GM18870 (cell line): ENCODE data around the gene LMAN2L.
"Not testable (repeated sequence)": the region's sequence is repeated elsewhere in the genome, so short reads cannot be mapped to it uniquely, and the experiment has no call there.

Experiments
- ATAC-seq: cut with Tn5 transposase; IDR thresholded peaks from one replicate; pipeline ENCODE4 v1.9.1; 2021; ENCODE audit warnings: moderate library complexity; ENCODE audit not compliant: unreplicated experiment

Gene LMAN2L

DNA sequence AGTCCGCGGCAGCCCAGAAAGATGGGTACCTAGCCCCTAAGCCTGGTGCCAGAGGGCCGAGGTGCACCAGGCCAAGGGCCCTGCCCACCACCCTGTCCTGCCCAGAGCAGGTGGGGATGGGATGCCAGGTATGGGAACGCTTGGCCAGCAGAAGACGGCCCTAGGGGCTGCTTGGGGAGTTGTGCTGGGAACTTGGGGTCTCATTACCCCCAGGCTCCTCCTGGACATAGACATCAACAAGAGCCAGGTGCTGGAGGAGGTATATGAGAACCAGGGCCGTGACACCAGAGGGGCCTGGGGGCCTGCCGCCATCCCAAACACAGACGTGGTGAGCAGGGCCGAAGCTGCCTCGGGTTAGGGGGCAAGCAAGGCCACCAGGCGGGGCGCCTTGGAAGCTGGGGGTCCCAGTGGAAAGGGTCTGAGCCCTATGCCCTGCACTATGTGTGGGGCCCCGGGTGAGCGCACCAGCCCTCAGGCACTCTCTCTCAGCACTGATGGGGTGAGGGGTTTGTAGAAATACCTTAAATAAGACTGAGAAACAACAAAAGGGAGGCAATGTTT, 50.4 kb downstream of the LMAN2L start:
- ATAC-seq, result no peak

DNA sequence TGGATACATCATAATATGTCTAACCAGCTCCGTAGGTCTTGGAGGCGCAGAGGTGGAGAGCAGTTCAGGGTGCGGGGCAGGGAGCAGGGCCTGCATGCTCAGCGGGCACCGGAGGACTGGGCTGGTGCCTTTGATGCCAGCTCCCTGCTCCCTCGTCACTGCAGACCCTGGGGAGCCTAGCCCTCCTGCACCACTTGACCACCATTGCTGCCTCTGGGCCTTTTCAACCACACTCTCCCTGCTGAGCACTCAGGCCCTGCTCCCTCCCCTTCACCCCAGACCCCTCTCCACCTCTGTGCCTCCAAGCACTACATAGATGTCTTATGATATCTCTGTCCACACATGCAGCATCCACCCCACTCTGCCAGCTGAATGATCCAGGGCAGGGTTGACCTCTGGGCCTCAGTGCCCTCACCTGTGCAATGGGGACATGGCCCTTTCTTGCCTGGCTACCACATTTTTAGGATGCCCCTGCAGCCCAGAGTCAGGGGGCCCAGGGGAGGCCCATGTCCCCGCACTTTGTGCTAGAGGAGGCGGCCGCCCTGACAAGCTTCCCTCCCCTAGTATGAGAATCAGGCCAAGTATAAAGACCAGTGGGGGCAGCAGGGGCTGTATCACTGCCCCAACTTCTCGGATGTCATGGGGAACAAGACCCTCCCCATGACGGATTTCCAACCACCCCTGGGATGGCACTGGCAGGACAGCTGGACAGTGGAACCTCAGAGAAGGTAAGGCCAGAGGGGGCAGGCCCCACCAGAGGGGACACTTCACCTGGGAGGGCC, 51.0 kb downstream of the LMAN2L start:
- ATAC-seq, result no peak

- no peak for ATAC-seq
Measured at GRCh38 chr2:96687711-96688640, 51.9 kb downstream of the LMAN2L start.

GRCh38 chr2:96687266-96687665, 52.6 kb downstream of the LMAN2L start:
- ATAC-seq, result no peak

DNA sequence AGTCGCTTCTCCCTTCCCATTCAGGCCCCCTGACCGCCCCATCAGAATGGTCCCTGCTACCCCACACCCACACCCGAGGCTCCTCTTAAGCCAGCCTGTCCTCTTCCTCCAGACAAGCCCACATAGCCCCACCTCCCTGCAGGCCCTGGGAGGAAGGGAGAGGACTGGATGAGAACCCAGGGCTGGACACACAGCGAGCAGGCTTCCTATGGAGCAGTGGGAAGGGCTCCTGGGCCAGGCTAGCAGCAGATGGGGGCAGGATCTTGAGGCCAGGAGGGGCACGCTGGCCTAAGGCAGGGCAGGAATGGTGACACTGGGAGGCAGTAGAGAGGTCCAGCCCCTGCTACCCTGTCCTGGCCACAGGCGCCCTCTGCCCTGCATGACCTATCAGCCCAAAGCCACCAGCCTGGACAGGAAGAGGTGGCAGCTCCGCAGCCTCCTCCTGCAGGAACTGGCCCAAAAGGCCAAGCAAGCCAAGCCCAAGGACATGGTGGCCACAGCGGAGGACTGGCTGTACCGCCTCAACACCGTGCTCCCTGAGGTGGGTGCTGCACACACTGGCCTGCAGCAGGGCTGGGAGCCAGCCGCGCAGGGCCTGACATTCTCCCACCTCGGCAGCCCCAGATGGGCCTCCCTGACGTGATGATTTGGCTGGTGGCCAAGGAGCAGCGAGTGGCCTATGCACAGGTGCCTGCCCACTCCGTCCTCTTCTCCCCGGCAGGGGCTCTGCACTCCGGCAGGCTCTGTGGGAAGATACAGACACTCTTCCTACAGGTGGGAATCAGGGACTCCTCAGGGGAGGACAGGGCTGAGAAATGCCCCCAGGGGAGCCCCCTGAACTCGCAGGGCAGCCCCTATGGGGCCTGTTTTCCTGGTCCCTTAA, 54.0 kb downstream of the LMAN2L start:
- no peak for ATAC-seq

DNA sequence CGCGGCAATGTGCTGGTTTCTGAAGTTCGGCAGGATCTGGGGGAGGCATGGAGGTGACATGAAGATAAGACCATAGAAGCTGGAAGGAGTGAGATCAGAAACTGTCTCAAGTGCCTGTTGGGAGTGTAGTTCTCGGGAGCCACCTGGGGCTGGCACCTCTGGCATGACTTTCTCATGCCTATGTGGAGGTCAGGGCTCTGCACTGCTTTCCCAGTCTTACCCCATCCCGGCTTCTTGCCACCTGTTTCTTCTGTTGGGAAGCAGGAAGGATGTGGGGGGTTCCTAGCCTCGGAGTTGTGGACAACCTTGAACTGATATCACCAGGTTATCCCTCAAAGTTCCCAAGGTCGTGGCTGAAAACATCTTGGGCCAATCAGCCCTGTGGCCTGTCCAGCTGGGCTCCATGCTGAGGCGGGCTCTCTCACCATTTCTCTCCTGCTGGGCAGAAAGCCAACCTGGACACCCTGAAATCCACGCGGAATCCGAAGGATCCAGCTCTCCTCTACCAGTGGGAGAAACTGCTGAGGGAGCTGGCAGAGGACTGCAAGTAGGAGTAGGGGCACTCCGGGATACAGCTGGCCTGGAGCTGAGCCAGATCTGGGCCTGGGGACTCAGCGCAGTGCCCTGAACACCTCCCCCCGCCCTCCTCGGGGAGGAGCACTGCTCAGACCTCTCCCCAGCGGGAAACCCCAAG, 54.8 kb downstream of the LMAN2L start:
- no peak for ATAC-seq

DNA sequence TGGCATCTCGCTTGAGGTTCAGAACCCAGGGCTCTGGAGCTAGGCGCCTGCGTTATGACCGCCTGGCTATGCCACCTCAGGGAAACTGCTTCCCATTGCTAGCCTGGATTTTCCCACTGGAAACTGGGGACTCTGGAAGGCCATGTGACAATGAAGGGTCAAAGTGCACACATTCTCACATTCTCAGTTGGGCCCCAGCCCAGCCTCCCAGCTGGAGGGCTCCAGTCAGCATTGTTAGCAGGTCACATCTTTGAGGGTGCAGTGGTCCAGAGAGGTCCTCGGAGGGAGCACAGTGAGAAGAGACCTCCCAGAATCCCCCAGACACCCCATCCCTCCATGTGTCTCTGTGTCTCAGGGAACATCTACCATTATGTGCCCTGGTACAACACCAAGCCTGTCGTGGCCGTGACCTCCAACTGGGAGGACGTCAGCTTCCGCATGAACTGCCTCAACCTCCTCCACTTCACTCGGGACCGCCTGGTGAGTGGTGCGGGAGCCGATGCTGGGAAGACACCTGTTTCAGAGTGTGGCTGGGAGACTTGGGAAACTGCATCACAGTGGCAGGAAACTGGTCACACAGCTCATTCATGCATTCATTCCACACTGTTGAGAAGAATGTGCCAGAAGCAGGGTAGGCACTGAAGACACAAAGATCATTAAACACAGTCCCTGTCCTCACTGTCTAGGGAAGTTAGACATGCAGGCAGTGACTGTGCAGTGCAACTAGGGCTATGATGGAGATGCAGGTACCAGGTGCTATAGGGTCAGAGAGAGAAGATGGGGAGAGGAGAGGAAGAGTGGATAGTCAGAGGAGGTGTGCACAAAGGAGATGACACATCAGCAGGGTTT, 55.7 kb downstream of the LMAN2L start:
- ATAC-seq, result no peak

GRCh38 chr2:96683307-96683706, 56.6 kb downstream of the LMAN2L start:
- no peak for ATAC-seq

DNA sequence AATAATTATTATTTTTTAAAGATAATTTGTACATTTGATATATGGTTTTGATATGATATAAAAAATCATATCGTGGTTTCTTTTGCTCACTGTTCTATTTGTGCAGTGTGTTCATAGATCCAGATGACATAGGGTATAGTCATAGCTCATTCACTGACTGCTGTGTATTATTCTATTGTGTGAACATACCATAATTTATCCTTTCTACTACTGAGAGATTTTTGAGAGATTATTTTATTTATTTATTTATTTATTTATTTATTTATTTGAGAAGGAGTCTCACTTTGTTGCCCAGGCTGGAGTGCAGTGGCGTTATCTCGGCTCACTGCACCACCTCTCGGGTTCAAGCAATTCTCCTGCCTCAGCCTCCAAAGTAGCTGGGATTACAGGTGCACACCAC, 58.3 kb downstream of the LMAN2L start:
- no peak for ATAC-seq

DNA sequence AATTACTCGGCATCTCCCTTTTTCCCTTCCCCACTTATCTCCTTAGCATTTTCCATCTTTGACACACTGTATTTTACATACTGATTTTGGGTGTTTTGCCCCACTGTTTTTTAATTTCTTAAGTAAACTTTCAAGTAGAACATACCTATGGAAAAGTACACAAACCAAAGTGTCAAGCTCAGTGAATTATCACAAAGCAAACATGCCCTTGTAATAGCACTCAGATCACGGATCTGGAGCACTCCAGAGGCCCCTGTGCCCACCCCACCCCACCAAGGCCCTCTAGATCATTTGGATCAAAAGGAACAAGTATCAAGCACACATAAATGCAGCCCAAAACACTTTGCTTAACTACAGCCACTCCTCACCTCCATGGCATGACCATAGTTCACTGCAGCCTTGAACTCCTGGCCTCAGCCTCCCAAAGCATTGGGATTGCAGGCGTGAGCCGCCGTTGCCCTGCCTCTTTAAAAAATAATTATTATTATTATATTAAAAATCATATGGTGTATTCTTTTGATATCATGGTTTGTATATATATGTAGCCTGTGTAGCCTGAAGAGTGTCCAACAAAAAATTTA, 59.2 kb downstream of the LMAN2L start:
- no peak for ATAC-seq

DNA sequence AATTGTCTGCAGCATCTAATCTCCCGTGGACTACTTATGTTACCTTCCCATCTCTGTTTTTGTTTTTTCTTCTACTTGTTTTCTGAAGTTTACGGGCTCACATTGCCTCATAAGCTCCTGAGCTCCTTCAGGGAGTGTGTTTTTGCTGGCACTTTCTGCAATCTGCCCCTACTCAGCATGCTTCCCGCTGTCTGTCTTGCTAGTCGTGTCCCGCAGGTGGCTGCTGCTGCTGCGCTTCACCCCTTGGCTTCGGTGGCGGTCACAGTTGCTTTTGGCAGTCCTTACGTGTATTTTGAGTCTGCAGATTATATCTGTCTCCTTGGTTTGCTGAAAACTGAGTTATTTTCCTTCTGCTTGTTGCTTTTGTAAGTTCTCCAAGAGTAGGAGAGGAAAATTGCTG, 60.0 kb downstream of the LMAN2L start:
- ATAC-seq, result no peak

- ATAC-seq, result no peak
Measured at GRCh38 chr2:96669539-96670215, 70.2 kb downstream of the LMAN2L start.

- ATAC-seq, result no peak
Measured at GRCh38 chr2:96668771-96669170, 71.1 kb downstream of the LMAN2L start.

GRCh38 chr2:96665717-96666116, 74.1 kb downstream of the LMAN2L start:
- ATAC-seq, result not testable (repeated sequence)

- no peak for ATAC-seq
Measured at GRCh38 chr2:96665083-96665569, 74.7 kb downstream of the LMAN2L start.

- ATAC-seq, result no peak
Measured at GRCh38 chr2:96664366-96664925, 75.4 kb downstream of the LMAN2L start.

DNA sequence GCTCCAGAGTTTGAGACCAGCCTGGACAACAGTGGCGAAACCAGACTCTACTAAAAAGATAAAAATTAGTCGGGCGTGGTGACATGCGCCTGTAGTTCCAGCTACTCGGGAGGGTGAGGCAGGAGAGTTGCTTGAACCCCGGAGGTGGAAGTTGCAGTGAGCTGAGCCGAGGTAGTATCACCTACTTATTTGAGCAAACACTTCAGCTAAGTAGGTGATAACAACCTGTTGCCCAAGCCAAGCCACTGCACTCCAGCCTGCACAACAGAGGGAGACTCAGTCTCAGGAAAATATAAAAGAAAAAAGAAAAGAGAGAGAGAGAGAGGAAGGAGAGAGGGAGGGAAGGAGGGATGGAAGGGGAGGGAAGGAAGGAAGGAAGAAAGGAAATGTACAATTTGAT, 76.0 kb downstream of the LMAN2L start:
- ATAC-seq, result no peak

DNA sequence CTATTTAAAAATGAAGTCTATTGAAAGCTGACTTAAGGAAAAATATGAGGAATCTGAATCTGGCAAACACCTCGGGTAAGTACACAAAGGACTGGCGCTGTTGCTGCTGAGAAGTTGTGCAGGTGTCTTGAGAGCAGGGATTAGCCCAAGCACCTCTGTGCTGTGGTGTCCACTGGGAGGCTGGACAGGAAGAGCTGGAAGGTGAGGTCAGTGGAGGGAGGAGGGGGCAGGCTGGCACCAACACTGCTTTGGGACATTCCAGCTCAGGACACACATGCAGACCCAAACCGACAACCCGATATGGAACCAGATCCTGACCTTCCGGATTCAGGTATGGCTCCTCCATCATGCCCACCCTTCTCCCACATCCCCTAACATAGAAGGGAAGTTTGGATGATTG, 76.7 kb downstream of the LMAN2L start:
- ATAC-seq, result no peak
